ENCODE data around the gene MTCL1.
A peak's percentile ranks its signal among the peaks of the same experiment; 100 is the strongest.

MTCL1 gene

GRCh38 chr18:8705238-8705960, at the start of gene MTCL1:
Gene MTCL1, plus strand, starts transcription at chr18:8705556. Its CDS starts 105 bp downstream, at chr18:8705661.
- Histone ChIP-seq H3K27me3 (ENCODE audit: insufficient read depth, poor library complexity, severe bottlenecking) (no peaks in the 10 kb centered on the region), H3K27ac (ENCODE audit: poor library complexity, severe bottlenecking) (peak within 1 kb of the TSS; percentile 66), H3K9me3 (ENCODE audit: severe bottlenecking) (no peaks in the 10 kb centered on the region), H3K4me3 (ENCODE audit: severe bottlenecking) (peak within 1 kb of the TSS; percentile 95), H3K36me3 (ENCODE audit: low read depth) (peaks cover 9% of the 10 kb centered on the region; the same call in 1 of the 2 replicates), H3K4me1 (ENCODE audit: insufficient read depth, poor library complexity, severe bottlenecking) (no peaks in the 10 kb centered on the region)
- ATAC-seq (ENCODE audit: low read depth) (peak; percentile 30), DNase-seq (ENCODE audit: low spot score) (no peak)
- TF ChIP-seq, protein P1, sequence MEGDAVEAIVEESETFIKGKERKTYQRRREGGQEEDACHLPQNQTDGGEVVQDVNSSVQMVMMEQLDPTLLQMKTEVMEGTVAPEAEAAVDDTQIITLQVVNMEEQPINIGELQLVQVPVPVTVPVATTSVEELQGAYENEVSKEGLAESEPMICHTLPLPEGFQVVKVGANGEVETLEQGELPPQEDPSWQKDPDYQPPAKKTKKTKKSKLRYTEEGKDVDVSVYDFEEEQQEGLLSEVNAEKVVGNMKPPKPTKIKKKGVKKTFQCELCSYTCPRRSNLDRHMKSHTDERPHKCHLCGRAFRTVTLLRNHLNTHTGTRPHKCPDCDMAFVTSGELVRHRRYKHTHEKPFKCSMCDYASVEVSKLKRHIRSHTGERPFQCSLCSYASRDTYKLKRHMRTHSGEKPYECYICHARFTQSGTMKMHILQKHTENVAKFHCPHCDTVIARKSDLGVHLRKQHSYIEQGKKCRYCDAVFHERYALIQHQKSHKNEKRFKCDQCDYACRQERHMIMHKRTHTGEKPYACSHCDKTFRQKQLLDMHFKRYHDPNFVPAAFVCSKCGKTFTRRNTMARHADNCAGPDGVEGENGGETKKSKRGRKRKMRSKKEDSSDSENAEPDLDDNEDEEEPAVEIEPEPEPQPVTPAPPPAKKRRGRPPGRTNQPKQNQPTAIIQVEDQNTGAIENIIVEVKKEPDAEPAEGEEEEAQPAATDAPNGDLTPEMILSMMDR (IDR thresholded peaks at IDR 0.05; ENCODE audit: poor library complexity, severe bottlenecking) = no peak

GRCh38 chr18:8656232-8656631, 49.1 kb upstream of the MTCL1 start:
- Histone ChIP-seq H3K4me3 (ENCODE audit: severe bottlenecking) (no peak overlapping the region), H3K27me3 (ENCODE audit: insufficient read depth, poor library complexity, severe bottlenecking) (no peaks in the 10 kb centered on the region), H3K4me1 (ENCODE audit: insufficient read depth, poor library complexity, severe bottlenecking) (peaks cover 3% of the 10 kb centered on the region), H3K27ac (ENCODE audit: poor library complexity, severe bottlenecking) (no peak overlapping the region), H3K36me3 (ENCODE audit: low read depth) (no peaks in the 10 kb centered on the region), H3K9me3 (ENCODE audit: severe bottlenecking) (no peaks in the 10 kb centered on the region)
- TF ChIP-seq, protein P1 (IDR thresholded peaks at IDR 0.05; ENCODE audit: poor library complexity, severe bottlenecking) = no peak
- DNase-seq (ENCODE audit: low spot score) = no peak
- ATAC-seq (ENCODE audit: low read depth) = no peak

- H3K4me3 ChIP-seq (ENCODE audit: severe bottlenecking) = no peak overlapping the region
- H3K4me1 ChIP-seq (ENCODE audit: insufficient read depth, poor library complexity, severe bottlenecking) = peaks cover 3% of the 10 kb centered on the region
- H3K27ac ChIP-seq (ENCODE audit: poor library complexity, severe bottlenecking) = no peak overlapping the region
- no peak for ATAC-seq (ENCODE audit: low read depth)
- DNase-seq (ENCODE audit: low spot score) = no peak
- H3K9me3 ChIP-seq (ENCODE audit: severe bottlenecking) = no peaks in the 10 kb centered on the region
- no peaks in the 10 kb centered on the region for H3K27me3 ChIP-seq (ENCODE audit: insufficient read depth, poor library complexity, severe bottlenecking)
- TF ChIP-seq, protein P1 (IDR thresholded peaks at IDR 0.05; ENCODE audit: poor library complexity, severe bottlenecking) = no peak
- H3K36me3 ChIP-seq (ENCODE audit: low read depth) = no peaks in the 10 kb centered on the region
These were observed 48.1 kb upstream of the MTCL1 start for GRCh38 chr18:8657050-8657820.

DNA sequence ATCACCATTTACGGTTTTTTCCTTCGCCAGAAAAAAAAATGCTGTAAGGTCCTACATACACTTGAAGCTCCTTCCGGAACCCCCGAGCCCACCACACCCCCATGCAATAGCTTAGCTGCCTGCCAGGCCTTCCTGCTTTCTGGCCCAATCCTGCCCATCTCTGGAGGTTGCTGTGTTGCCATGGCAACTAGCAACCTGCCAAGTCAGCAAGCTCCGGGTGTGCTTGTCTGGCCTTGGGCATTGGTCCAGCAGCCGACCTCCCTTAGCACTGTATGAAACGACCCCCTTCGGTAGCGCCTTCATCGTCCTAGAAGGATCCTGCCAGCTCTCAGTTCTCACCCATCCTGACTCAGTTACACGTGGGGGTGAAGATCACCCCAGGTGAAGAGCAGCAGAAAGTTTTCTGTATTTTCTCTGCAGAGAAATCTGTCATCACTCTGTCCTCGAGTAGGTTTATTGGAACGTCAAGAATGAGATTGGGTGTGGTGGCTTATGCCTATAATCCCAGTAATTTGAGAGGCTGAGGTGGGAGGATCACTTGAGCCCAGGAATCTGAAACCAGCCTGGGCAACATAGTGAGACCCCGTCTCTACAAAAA, 47.4 kb upstream of the MTCL1 start:
- no peak for DNase-seq (ENCODE audit: low spot score)
- H3K27me3 ChIP-seq (ENCODE audit: insufficient read depth, poor library complexity, severe bottlenecking) = no peaks in the 10 kb centered on the region

More for the DNA sequence above, 47.4 kb upstream of the MTCL1 start:
- Histone ChIP-seq H3K4me3 (ENCODE audit: severe bottlenecking) (no peak overlapping the region), H3K9me3 (ENCODE audit: severe bottlenecking) (no peaks in the 10 kb centered on the region), H3K36me3 (ENCODE audit: low read depth) (no peaks in the 10 kb centered on the region), H3K4me1 (ENCODE audit: insufficient read depth, poor library complexity, severe bottlenecking) (peaks cover 3% of the 10 kb centered on the region), H3K27ac (ENCODE audit: poor library complexity, severe bottlenecking) (no peak overlapping the region)
- TF ChIP-seq, protein P1 (IDR thresholded peaks at IDR 0.05; ENCODE audit: poor library complexity, severe bottlenecking) = no peak
- peak; percentile 60 for ATAC-seq (ENCODE audit: low read depth)
